GM21423 (cell line): Measurements from ENCODE around the gene ADPRHL1.
"Not testable (repeated sequence)": the region's sequence is repeated elsewhere in the genome, so short reads cannot be mapped to it uniquely, and the experiment has no call there.

Source experiments
- ATAC-seq: cut with Tn5 transposase; IDR thresholded peaks from one replicate; pipeline ENCODE4 v1.9.1; 2021; ENCODE audit warnings: mild to moderate bottlenecking, moderate library complexity; ENCODE audit not compliant: unreplicated experiment

ADPRHL1 gene

DNA sequence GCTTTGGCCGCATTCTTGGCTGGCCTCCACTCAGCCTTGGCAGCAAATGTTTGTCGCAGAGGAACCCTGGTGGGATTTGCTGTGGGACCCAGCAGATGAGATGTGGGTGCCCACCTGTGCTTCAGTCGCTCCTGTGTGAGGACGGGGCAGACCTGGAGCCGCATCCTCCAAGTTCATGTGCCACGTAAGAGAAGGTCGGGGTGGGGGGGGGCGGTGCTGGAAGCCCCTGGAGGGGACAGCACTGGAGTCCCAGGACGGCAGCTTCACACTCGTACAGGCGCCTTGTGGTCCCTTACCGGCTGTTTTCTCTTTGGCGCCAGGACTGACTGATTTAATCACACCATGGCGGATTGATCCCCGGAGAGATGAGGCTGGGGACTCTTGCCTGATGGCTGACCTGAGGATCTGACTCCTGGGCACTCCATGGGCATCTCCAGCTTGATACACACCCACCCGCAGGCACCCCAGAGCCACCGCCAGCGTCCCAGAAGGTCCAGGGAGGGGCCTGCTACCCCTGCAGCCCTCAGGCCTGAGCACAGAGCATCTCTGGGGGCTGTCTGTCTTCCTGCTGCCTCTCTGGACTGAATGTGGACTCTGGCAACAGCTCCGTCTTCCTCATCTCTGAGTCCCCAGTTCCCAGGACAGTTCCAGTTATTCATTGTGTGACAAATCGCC lies 79.3 kb downstream of the ADPRHL1 start:
- ATAC-seq: no peak

DNA sequence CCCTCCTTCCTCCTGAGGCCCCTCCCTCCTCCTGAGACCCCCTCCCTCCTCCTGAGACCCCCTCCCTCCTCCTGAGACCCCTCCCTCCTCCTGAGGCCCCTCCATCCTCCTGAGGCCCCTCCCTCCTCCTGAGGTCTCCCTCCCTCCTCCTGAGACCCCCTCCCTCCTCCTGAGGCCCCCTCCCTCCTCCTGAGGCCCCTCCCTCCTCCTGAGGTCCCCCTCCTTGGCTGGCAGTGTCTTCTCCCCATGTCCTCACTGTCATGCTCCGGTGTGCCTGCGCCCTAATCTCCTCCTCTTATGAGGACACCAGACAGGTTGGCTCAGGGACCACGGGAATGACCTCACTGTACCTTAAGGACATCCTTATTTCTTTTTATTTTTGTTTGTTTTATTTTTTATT lies 81.6 kb downstream of the ADPRHL1 start:
- not testable (repeated sequence) for ATAC-seq

DNA sequence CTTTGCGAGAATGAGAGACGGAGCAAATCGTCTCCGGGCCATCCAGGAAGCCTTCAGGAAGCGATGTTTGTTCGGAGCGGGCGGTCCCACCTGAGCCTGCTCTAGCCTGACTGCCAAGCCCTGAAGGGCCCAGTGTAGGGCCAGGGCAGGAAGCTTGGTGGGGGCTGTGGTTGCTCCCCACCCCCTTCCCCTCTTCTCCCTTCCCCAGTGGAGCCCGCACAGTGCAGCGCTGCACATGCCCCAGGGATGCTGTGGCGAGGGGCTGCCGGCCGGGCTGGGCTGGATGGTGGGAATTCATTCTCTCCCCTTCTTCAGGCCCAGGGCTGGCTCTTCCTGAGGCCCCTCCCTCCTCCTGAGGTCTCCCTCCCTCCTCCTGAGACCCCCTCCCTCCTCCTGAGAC lies 82.2 kb downstream of the ADPRHL1 start:
- no peak for ATAC-seq

GRCh38 chr13:113369881-113370280 lies 83.4 kb downstream of the ADPRHL1 start:
- ATAC-seq: no peak

- ATAC-seq: no peak
Measured at GRCh38 chr13:113369189-113369588, 84.1 kb downstream of the ADPRHL1 start.

DNA sequence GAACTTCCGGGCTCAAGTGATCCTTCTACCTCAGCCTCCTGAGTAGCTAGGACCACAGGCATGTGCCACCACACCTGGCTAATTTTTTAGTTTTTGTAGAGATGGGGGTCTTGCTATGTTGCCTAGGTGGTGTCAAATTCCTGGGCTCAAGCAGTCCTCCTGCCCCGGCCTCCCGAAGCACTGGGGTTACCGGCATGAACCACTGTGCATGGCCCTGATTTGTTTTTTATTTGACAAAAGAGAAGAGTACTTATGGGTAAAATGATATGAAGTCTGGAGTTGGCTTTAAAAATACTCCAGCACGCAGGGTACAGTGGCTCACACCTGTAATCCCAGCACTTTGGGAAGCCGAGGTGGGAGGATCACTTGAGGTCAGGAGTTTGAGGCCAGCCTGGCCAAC lies 84.9 kb downstream of the ADPRHL1 start:
- ATAC-seq: not testable (repeated sequence)

- ATAC-seq: no peak
Measured at GRCh38 chr13:113367771-113368170, 85.5 kb downstream of the ADPRHL1 start.

DNA sequence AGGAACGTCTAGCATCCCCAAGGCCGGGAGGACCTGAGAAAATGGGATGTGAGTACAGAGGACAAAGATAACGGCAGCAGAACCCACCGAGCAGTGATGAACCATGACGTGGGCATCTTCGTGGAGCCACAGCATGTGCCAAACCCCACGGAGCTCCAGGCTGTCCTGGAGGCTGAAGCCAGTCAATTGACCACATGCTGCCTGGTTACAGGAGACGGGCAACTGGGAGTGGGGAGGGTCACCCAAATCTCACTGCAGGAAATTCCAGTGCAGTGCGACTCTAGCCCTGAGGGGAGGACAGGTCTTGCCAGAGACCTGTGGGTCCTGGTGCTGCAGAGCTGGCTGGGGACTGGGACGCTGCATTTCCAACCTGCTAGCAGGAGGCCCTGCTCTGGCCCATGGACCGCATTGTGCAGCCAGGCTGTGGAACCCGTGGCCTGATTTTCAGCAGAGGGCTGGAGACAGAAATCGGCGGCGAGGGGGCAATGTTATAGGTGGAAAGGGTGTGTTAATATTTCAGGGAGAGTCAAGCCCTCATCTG lies 86.2 kb downstream of the ADPRHL1 start:
- no peak for ATAC-seq

DNA sequence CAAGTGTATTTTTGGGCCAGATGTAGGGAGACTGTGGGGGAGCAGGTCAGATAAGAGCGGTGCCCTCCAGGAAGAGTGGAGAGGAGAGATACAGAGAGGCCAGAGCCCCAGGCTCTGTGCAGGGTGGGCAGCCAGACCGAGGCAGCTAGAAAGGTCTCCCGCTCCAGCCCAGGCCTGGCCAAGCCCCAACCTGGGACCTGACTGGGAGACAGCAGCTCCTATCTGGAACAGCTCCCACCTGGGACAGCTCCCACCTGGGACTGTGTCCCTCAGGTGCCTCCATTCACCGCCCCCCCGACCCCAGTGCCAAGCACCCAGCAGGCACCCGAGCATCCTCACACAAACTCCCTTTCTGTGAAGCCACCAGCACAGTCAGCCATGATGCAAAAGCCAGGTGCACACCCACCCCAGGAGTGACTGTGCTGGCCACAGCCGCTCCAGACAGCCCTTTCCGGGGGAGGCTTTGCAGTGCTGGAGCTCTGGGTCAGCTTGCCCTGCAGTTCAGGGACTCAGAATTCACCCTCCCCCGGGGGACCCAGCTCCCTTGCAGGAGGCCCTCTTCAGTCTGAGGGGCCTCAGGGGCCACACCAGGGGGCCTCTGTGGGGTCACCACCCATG lies 87.2 kb downstream of the ADPRHL1 start:
- no peak for ATAC-seq

GRCh38 chr13:113365583-113365970 lies 87.7 kb downstream of the ADPRHL1 start:
- no peak for ATAC-seq

DNA sequence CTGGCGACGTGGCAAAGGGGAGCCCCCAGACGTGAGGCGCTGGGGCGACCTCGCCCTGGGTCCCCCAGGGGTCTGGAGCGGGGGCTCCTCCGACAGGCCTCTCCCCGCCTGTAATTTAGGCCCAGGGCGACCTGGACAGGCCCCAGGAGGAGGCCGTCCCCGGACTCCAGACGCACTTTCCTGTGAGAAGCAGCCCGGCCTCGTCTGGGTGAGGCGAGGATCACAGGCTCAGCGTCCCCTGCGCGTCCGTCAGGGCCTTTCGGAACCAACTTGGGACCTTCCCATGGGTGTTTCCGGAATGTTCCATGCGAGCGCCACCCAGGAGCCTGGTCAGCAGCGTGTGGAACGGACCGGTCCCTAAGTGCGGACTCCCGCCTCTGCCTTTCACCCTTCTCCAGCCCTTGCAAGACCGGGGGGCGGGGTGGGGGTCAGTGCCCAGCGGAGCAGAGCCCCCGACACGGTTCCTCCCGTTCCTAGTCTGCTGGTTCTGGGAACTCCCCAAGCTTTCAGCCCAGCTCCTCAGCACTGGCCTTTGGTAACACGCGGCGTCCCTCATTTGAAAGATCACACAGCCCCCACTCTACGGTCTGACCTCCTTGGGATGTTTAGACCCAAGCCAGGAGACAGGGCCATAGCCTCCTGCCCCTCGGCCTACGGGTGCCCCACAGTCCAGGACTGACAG lies 88.2 kb downstream of the ADPRHL1 start:
- ATAC-seq: no peak

GRCh38 chr13:113364311-113364889 lies 88.9 kb downstream of the ADPRHL1 start:
- no peak for ATAC-seq

- ATAC-seq: no peak
Measured at GRCh38 chr13:113361406-113361805, 91.9 kb downstream of the ADPRHL1 start.

DNA sequence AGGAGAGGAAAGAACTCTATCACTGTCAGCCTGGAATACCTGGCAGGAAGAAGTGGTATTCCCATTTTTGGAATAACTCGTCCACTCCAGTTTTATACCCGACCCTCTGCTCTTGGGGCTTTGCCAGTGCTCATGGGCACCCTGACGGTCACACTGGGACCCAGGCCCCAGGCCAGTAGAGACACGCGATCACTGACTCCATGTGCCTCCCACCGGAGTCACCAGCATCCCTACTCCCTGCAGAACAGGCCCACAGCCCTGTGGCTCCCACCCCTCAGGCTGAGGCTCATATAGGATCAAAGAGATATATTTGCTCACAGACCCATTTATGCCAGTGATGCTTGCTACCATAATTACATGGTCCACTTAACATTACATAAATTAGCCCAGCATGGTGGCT lies 92.8 kb downstream of the ADPRHL1 start:
- ATAC-seq: no peak

- no peak for ATAC-seq
Measured at GRCh38 chr13:113359571-113359970, 93.7 kb downstream of the ADPRHL1 start.

DNA sequence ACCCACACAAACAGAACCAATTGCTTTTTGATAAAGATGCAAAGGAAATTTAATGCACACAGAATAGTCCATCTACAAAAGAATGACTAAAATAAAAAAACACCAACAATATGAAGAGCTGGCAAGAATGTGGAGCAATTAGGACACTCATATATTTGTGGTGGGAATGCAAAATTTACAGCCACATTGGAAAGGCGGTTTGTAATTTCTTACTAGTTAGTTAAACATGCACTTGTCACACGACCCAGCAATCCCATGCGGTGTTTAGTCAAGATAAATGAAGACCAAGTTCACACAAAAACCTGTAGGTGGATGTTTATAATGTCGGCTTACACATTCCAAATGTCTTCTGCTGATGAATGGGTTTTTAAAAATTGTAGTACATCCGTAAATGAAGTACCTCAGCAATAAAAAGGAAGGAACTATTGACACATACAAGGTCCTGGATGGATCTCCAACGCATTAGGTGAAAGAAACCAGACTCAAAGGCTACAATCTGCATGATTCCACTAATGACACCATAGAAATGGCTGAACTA lies 94.6 kb downstream of the ADPRHL1 start:
- no peak for ATAC-seq

DNA sequence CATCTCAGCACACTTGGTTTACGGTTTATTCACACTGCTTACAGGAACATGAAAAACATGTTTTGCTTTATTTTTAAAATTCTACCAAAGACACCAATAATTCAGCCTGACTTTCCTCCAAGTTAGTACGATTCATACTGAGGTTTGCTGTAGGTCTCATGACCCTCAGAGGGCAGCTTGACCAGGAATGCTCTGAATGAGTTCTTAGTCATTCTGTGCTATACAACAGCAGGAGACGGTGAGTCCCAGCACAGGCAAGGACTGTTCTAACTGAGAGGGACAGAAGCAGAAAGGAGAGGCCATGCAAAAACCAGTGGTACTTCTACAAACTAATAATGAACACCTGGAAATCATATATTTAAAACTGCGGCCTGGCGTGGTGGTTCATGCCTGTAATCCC lies 95.8 kb downstream of the ADPRHL1 start:
- no peak for ATAC-seq

- ATAC-seq: no peak
Measured at GRCh38 chr13:113356596-113356995, 96.7 kb downstream of the ADPRHL1 start.

DNA sequence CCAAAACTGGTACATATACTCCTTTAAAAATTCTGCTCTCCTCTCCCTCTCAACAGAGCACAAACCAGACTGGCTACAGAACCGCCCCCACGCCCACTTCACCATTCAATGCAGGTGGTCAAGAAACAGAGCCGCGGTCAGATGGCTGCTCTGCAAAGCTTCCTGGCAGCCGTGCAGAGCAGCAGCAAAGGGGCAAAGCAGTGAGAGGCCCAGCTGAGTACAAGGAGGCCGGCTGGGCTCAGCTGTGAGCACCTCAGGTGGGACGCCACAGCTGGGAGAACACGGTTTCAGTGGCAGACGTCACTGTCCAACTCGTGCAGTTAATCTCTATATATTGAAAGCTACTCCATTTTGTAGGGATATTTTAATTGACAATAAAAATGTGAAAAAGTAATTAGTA lies 97.7 kb downstream of the ADPRHL1 start:
- ATAC-seq: no peak

- ATAC-seq: no peak
Measured at GRCh38 chr13:113354831-113355610, 98.3 kb downstream of the ADPRHL1 start.

DNA sequence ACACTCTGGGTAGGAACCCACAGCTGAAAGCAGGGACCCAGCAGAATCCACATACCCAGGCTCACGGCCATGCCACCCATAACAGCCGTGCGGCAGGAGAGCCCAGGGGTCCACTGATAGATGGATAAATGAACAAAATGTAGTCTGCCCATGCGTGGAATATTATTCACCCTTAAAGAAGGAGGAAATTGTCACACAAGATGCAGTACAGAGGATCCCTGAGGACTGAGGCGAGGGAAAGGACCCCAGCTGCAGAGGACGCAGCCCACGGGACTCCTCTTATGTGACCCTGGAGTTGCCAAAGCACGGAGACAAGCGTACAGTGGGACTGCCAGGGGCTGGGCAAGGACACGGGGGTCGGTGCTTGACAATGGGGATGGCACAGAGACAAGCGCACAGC lies 100.0 kb downstream of the ADPRHL1 start:
- ATAC-seq: no peak
